CD4-positive, alpha-beta T cell treated with Interleukin-15 for 1 hour (primary cell): ENCODE results near the gene MTA3.

ENCODE experiments used
- DNase-seq: peaks from one replicate; pipeline ENCODE4 v3.0.0-alpha.2; 2020

The MTA3 gene

GRCh38 chr2:42791606-42792005 lies 223.2 kb downstream of the MTA3 start:
- no peak for DNase-seq

DNA sequence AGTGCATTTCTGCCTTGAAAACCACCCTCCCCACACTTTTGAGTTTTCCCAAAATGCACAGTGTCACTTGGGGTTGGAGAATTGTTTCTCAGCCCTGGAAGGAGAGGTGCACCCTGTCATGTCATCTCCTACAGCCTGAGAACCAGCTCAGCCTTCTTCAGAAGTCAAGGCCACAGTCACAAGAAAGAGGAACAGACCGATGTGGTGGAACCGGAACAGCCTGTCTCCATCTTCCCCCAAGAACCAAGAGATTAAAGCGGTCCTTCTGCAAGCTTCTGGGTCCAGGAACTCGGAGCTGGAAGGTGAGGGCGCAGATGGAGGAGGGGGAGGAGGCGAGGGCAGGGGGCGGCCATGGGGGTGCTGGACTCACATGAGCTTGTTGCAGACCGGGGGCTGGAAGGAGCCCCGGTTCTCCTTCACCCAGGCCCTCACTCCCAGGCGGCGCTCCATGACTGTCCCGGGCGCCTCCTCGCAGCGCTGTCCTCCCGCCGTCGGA lies 223.7 kb downstream of the MTA3 start:
- peak; percentile 41 for DNase-seq

DNA sequence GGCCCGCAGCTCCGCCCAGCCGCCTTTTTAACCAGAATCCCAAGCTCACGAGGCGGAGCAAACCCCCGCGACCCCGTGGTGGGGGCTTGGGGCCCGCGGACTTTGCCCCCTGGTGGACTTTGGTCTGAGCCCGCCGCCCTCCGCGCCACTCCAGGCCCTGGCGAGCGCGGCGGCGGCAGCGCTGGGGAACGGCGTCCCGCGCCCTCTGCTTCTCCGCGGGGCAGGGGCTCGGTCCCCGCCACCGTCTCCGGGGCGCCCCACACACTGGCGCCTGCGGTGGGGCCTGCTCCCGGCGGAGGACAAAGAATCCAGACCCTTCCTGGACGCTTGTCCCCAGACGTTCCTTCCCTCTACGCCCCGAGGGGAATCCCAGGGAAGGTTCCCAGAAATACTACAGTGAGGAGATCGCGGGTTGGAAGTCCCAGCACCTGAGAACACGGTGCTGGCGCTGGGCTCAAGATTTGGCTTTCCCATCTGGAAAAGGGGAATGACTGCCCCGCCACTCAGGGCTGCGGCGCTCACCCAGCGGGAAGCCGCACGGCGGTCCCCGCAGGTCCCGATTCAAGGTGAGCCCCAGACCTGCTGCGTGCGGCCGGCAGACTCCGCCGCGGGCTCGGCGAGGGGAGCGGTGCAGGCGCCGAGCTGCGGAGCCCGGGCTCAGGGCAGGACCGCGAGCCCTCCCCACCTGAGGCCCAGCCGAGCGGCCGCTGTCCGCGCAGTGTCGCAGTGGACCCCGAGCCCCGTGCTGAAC lies 224.3 kb downstream of the MTA3 start, which contains the start of gene HAAO:
TSS of gene HAAO (minus strand) at position 1 of the 751 bp plus-strand sequence. CDS start 47 bp downstream, outside the sequence.
- DNase-seq = peak; percentile 19

GRCh38 chr2:42793334-42794270 lies 225.2 kb downstream of the MTA3 start:
- DNase-seq = no peak

GRCh38 chr2:42794271-42795046 lies 226.0 kb downstream of the MTA3 start:
- DNase-seq = no peak

DNA sequence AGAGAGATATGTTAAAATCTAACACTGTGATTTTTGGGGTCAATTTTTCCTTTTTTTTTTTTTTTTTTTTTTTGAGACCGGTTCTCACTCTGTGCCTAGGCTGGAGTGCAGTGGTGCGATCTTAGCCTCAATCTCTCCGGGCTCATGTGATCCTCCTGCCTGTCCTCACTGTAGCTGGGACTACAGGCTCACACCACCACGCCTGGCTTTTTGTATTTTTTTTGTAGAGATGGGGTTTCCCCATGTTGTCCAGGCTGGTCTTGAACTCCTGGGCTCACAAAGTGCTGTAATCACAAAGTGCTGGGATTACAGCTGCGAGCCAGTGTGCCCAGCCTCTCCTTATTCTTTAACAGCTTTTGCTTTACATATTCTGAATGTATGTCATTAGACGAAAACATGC lies 226.8 kb downstream of the MTA3 start:
- DNase-seq = no peak

DNA sequence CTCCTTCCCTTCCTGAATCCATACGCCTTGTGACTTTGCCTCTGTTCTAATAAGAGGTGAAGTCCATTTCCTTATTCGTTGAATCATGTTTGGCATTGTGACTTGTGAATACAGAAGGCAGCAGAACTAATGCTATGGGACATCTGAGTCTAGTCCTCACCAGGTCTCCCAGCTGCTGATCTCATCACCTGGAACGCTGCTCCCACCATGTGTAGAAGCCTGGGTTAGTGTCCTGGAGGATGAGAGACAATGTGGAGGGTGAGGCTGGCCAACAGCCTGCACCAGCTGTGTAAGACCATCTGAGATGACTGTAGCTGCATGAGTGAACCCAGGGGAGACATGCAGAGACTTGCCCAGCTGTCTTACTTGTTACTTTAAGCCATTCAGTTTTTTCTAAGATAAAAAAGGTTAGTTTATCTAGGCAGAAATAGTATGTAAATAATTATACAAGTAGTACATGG lies 227.4 kb downstream of the MTA3 start:
- DNase-seq = no peak

DNA sequence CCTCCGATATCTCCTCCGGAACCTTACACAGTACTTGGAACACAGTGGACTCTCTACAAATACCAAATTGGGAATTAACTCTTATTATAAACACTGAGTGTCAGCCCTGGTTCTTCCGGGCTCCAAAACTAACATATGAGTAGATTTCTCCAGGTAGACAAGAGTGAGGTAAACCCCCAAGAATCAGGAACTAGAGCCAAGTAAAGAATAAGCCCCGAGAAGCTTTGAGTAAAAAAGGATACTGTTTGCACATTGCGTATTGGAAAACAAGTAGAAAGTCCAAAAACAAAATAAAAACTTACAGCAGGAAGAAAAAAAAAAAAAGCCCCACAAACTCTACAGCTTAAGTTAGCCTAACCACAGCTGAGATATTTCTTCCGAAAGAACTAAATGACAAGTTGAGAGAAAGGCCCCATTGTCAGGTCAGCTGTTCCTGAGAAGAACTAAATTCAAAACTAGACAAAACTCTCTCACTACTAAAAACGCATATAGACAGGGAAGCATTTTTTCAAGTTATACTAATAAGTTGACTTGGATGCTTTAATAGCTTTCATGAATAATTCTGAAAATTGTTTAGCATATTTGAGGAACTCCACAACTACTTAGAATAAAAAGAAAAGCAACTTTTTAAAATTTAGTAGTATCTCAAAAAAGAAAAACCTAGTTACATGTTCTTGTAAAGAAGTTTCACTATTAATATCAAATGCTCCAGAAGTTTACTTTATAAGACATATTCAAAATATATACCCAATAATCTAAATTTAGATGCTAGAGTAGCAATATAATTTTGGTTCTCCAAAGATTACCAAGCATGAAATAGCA lies 228.2 kb downstream of the MTA3 start:
- DNase-seq = no peak

- no peak for DNase-seq
Measured at GRCh38 chr2:42797281-42797680, 228.8 kb downstream of the MTA3 start.

GRCh38 chr2:42799881-42800280 lies 231.4 kb downstream of the MTA3 start:
- DNase-seq = no peak

DNA sequence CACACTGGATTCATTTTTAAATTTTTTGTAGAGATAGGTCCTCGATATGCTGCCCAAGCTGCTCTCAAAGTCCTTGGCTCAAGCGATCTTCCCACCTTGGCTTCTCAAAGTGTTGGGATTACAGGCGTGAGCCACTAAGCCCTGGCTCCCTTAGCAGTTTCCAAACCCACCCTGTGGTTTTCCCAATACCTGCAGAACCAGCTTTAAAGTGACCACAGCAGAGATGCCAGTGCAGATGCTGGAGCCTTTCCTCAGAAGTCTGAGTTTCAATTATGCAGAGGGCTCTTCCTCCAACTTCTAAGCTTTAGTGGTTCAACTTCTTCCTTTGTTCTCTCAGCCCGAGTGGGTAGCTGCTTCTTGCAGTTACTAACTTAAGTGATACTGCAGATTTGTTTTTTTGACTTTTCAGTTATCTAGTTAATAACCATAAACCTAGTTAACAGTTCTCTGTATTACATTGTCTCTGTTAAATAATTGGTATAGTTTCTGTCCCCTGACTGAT lies 232.1 kb downstream of the MTA3 start:
- no peak for DNase-seq

DNA sequence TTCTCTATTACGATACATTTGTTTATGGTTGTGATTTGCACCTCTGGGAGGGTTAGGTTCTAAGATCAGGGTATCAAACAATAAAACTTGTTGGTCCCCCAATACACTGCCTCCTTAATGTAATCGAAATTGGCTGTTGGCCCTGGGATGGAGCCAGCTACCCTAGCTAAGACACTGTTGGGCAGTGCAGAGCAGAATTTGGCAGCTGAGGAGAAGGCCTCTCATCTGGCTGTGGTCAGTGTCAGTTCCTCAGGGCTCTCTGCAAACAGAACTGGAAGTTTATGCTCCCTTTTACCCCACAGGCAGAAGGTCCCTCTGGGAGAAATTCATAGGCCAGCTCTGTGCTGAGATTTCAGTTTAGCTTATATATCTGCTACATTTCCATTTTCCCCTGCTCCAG lies 232.5 kb downstream of the MTA3 start:
- DNase-seq = no peak

- DNase-seq = no peak
Measured at GRCh38 chr2:42801381-42801780, 232.9 kb downstream of the MTA3 start.

DNA sequence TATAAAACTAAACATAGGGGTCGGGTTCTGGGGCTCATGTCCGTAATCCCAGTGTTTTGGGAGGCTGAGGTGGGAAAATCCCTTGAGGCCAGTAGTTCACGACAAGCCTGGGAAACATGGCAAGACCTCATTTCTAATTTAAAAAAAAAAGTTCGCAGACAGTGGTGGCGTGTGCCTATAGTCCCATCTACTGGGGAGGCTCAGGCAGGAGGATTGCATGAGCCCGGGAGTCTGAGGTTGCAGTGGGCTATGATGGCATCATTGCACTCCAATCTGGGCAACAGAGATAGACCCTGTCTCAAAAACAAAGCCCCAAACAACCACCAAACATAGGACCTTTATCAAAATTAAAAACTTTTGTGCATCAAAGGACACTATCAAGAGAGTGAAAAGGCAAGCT lies 233.7 kb downstream of the MTA3 start:
- DNase-seq = no peak

DNA sequence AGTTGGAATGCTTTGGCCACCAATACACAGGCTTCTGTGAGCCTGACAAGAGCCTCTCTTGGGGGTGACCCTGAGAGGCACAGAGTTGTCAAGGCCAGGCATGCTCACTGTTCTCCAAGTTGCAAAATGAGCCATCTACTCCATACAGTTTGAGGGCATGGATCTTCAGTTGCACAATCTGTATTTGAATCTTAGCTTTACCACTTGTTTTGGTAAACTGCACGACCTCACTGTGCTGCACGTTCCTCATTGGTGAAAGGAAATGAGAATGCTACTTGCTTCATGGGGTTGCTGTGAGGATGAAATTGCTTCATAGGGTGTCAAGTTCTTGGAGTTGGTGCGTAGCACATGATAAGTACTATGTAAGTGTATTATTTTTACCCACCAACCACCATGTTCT lies 235.9 kb downstream of the MTA3 start:
- DNase-seq = peak; percentile 50

GRCh38 chr2:42804891-42805290 lies 236.5 kb downstream of the MTA3 start:
- DNase-seq = no peak
